K562 (cell line): ENCODE data around the gene PLEKHG3. TPM values are rescaled to one million over a fixed set of nuclear protein-coding genes. Genes with fewer than 3 reads are reported as not detected.

Source experiments
- ATAC-seq: fragments of 200-7000 bp; cut with Tn5 transposase; 3 replicates; pipeline ENCODE4 v1.9.1; 2020; ENCODE audit warnings: moderate library complexity
- BruUV-seq: library from RNA; stranded (reverse); fragments of 400-500 nt; replicated peaks from 2 replicates; lab custom pipeline; 2021; lab: Mats Ljungman, UMichigan
- CTCF ChIA-PET: fragments of 300-600 bp; formaldehyde crosslinking; extraction: SDS; loops from one replicate; lab custom pipeline; 2021; ENCODE audit warnings: low intra/inter-chr PET ratio; lab: Yijun Ruan, JAX
- POLR2A ChIA-PET: fragments of 300-600, 350-650 bp; sonication (Branson Sonifier 250); formaldehyde crosslinking; extraction: SDS; loops from one replicate; lab custom pipeline; 2021; ENCODE audit warnings: antibody characterized with exemption, inconsistent platforms; lab: Yijun Ruan, JAX
- DNase-seq, 4 experiments: peaks; one replicate each; pipeline versions ENCODE4 v3.0.0 to v3.0.0-alpha.2; 2011 to 2018; ENCODE audit warnings: low spot score in 3 of 4, mixed read lengths in 3 of 4; ENCODE audit errors: extremely low read depth in 1 of 4
- FAIRE-seq: peaks from 2 replicates; lab custom pipeline; 2011; peaks lifted over from hg19 to GRCh38; lab: Jason Lieb, UNC
- H2AFZ ChIP-seq: 2 replicates; pipeline ENCODE4 v1.6.0; 2011; ENCODE audit warnings: low read depth, low read length, control low read depth, inconsistent platforms
- H3K27ac ChIP-seq: fragments of 200-600 bp; 3 replicates; pipeline ENCODE4 v1.8.0; 2011; ENCODE audit warnings: low read depth, mild to moderate bottlenecking, control low read depth, inconsistent platforms, low read length, moderate library complexity, mixed read lengths; ENCODE audit errors: extremely low read depth
- H3K27me3 ChIP-seq, 2 experiments: fragments of 300-600 bp in 1 of 2; 2 replicates in 1 of 2; 3 replicates in 1 of 2; pipeline versions ENCODE4 v1.6.0 to v1.8.0; 2011; ENCODE audit warnings: inconsistent platforms in 2 of 2, low read length in 2 of 2, mild to moderate bottlenecking in 1 of 2, mixed read lengths in 1 of 2, moderate library complexity in 1 of 2; ENCODE audit not compliant: control insufficient read depth in 2 of 2, insufficient read depth in 2 of 2
- H3K36me3 ChIP-seq: fragments of 300-600 bp; 3 replicates; pipeline ENCODE4 v1.8.0; 2011; ENCODE audit warnings: mild to moderate bottlenecking, low read length, inconsistent platforms; ENCODE audit not compliant: control insufficient read depth, insufficient read depth
- H3K4me1 ChIP-seq, 2 experiments: fragments of 200-600 bp in 1 of 2; replicated peaks in 1 of 2; 2 replicates in 1 of 2; 3 replicates in 1 of 2; pipeline versions ENCODE4 v1.5.1 to v1.8.0; 2011; ENCODE audit warnings: inconsistent platforms in 2 of 2, low read length in 2 of 2, mild to moderate bottlenecking in 1 of 2, mixed read lengths in 1 of 2, moderate library complexity in 1 of 2; ENCODE audit not compliant: control insufficient read depth in 2 of 2, insufficient read depth in 2 of 2
- H3K4me2 ChIP-seq: 2 replicates; pipeline ENCODE4 v1.6.1; 2011; ENCODE audit warnings: low read length, control low read depth, inconsistent platforms, mixed read lengths; ENCODE audit not compliant: insufficient read depth
- H3K4me3 ChIP-seq: fragments of 200-600 bp; sonication (generic), shearing (Covaris generic); 2 replicates; pipeline ENCODE4 v1.5.1; 2016; ENCODE audit warnings: control low read depth, inconsistent platforms
- H3K79me2 ChIP-seq: fragments of 200-600 bp; 3 replicates; pipeline ENCODE4 v1.8.0; 2011; ENCODE audit warnings: low read length, inconsistent platforms; ENCODE audit not compliant: control insufficient read depth, insufficient read depth
- H3K9ac ChIP-seq, 2 experiments: 2 replicates each; pipeline versions ENCODE4 v1.6.0 to v1.6.1; 2011; ENCODE audit warnings: low read depth in 2 of 2, low read length in 2 of 2, control low read depth in 1 of 2, inconsistent platforms in 1 of 2, mild to moderate bottlenecking in 1 of 2, mixed read lengths in 1 of 2; ENCODE audit not compliant: insufficient read depth in 1 of 2
- H3K9me1 ChIP-seq: one replicate; pipeline ENCODE4 v1.6.0; 2011; ENCODE audit warnings: inconsistent platforms, mild to moderate bottlenecking, low read length, moderate library complexity; ENCODE audit not compliant: control insufficient read depth, insufficient read depth
- H3K9me3 ChIP-seq: replicated peaks from 2 replicates; pipeline ENCODE4 v1.5.1; 2011; ENCODE audit warnings: low read depth, low read length, inconsistent platforms; ENCODE audit not compliant: control insufficient read depth, insufficient read depth
- H4K20me1 ChIP-seq: replicated peaks from 2 replicates; pipeline ENCODE4 v1.6.1; 2011; ENCODE audit warnings: low read length, inconsistent platforms, mixed read lengths; ENCODE audit not compliant: control insufficient read depth, insufficient read depth
- ARID3A ChIP-seq: IDR thresholded peaks from 2 replicates; pipeline ENCODE4 v1.6.1; 2012; ENCODE audit warnings: low read depth, low read length, improper control_type of control experiment, borderline replicate concordance
- NFIC ChIP-seq: fragments of 450-650 bp; IDR thresholded peaks from 2 replicates; pipeline ENCODE4 v1.6.1; 2017; ENCODE audit warnings: mild to moderate bottlenecking, inconsistent platforms
- SUPT5H ChIP-seq: fragments of 450-650 bp; IDR thresholded peaks from 2 replicates; pipeline ENCODE4 v1.6.1; 2016
- WGBS: fragments of 100-300 bp; shearing (Covaris generic); methylation state at CpG from one replicate; pipeline ENCODE4 v1.1.6; 2016; ENCODE audit warnings: low coverage, mixed read lengths; ENCODE audit not compliant: insufficient coverage; ENCODE audit errors: missing lambda C conversion rate; 5-methylcytosine and 5-hydroxymethylcytosine counted together
- in situ Hi-C: fragments of 300-500 bp; cut with MboI; formaldehyde crosslinking; loops from 4 replicates; pipeline ENCODE4 v1.15.0; 2018; ENCODE audit warnings: inconsistent platforms, mixed read lengths
- intact Hi-C: fragments of 100-400 bp; cut with micrococcal nuclease; formaldehyde crosslinking; loops from 2 replicates; pipeline ENCODE4 v1.14.2; 2022
- polyA plus RNA-seq, 8 experiments: library from polyadenylated mRNA; depleted of rRNA in 4 of 8; stranded (reverse) in 5 of 8; unstranded in 3 of 8; fragments of >200 nt; fragmentation: Nextera tagmentation in 2 of 8; fragmentation: Illumina TruSeq in 1 of 8; extraction: Ambion mirVana in 2 of 8; extraction: Trizol in 1 of 8; gene quantifications; 2 replicates each; pipeline versions ENCODE4 v1.2.1 to v1.2.3, GENCODE V29; 2011 to 2014; ENCODE audit warnings: inconsistent platforms in 1 of 8, missing spikeins in 1 of 8
- total RNA-seq, 7 experiments: library from RNA; depleted of rRNA in 6 of 7; stranded (reverse); fragments of >200 nt in 6 of 7; fragmentation: Illumina TruSeq in 2 of 7; extraction: Trizol in 2 of 7; gene quantifications; 2 replicates each; pipeline versions ENCODE4 v1.2.1 to v1.2.3, GENCODE V29; 2011 to 2021; ENCODE audit warnings: low replicate concordance in 1 of 7

The PLEKHG3 gene
- total and polyA plus RNA-seq, 9 of the 15 experiments (the other 6 are each of a cell fraction or from before 2014, with no cell fraction given): 0.04 to 0.16 TPM; not detected in 7

- in situ Hi-C loops: no loop called here
- H3K79me2 ChIP-seq: no peaks in the 10 kb centered on the region
- no peak for TF ChIP-seq SUPT5H
- TF ChIP-seq, all 486 proteins: peak for 0
- WGBS: 50% methylated on average over 4 of the region's 15 CpGs
- Histone ChIP-seq H3K9me3 (no peaks in the 10 kb centered on the region), H3K4me1 (no peaks in the 10 kb centered on the region), H3K9ac (no peak overlapping the region), H2AFZ (no peak overlapping the region), H3K27me3 (peaks cover 2 to 47% of the 10 kb centered on the region in 2 experiments; a peak in 4 of 5 replicates), H3K27ac (no peak overlapping the region), H3K9me1 (no peaks in the 10 kb centered on the region), H3K4me2 (no peak overlapping the region), H3K36me3 (no peaks in the 10 kb centered on the region), H3K4me3 (no peak overlapping the region), H4K20me1 (no peaks in the 10 kb centered on the region)
- FAIRE-seq (no peak), ATAC-seq (no peak), DNase-seq (no peak)
- ChIA-PET CTCF (no interaction called here), POLR2A (interaction anchor here (0.7 kb wide), 1 partner anchor 1250 kb away, joined by 3 read pairs; no protein-coding TSS in a partner anchor)
- BruUV-seq: no TSS peak
- intact Hi-C loops: no loop called here
Measured at GRCh38 chr14:64683264-64683663, 21.0 kb upstream of the PLEKHG3 start.

- Histone ChIP-seq H3K9me1 (no peaks in the 10 kb centered on the region), H3K27me3 (peaks cover 3 to 56% of the 10 kb centered on the region in 2 experiments; a peak in 4 of 5 replicates), H3K79me2 (no peaks in the 10 kb centered on the region), H4K20me1 (no peaks in the 10 kb centered on the region), H3K9ac (no peak overlapping the region), H2AFZ (no peak overlapping the region), H3K27ac (no peak overlapping the region), H3K4me1 (no peaks in the 10 kb centered on the region), H3K4me2 (no peak overlapping the region), H3K4me3 (no peak overlapping the region)
- FAIRE-seq (no peak), DNase-seq (no peak)
- intact Hi-C loops: no loop called here
- POLR2A ChIA-PET: interaction anchor here (0.7 kb wide), 1 partner anchor 1251 kb away, joined by 3 read pairs; no protein-coding TSS in a partner anchor
- in situ Hi-C loops: no loop called here
- no TSS peak for BruUV-seq
- TF ChIP-seq ARID3A: no peak
- TF ChIP-seq NFIC: peak; percentile 71
- TF ChIP-seq, all 486 proteins: peak for 1
- H3K36me3 ChIP-seq: no peaks in the 10 kb centered on the region
- ATAC-seq: no peak
- WGBS: 0% methylated on average over 6 of the region's 6 CpGs
- H3K9me3 ChIP-seq: no peaks in the 10 kb centered on the region
- CTCF ChIA-PET: no interaction called here
Measured at GRCh38 chr14:64684091-64684490, 20.1 kb upstream of the PLEKHG3 start.
